NCI-H146 treated with DMSO at 0.1 percent for 48 hours (cell line): Measurements from ENCODE around the gene CYS1.
A peak's percentile ranks its signal among the peaks of the same experiment; 100 is the strongest.

ENCODE experiments used
- DNase-seq: peaks from one replicate; lab custom pipeline; 2025; ENCODE audit not compliant: unreplicated experiment; lab: John Stamatoyannopoulos, UW

The CYS1 gene

GRCh38 chr2:10073706-10074105 is 6.5 kb downstream of the CYS1 start:
- no peak for DNase-seq

GRCh38 chr2:10072656-10073480 is 7.3 kb downstream of the CYS1 start:
- DNase-seq, result peak; percentile 83

- no peak for DNase-seq
These were observed 8.6 kb downstream of the CYS1 start for GRCh38 chr2:10071595-10071994.

GRCh38 chr2:10071176-10071575 is 9.0 kb downstream of the CYS1 start:
- no peak for DNase-seq

- DNase-seq, result no peak
These were observed 12.3 kb downstream of the CYS1 start for GRCh38 chr2:10067881-10068280.

- no peak for DNase-seq
These were observed 12.9 kb downstream of the CYS1 start for GRCh38 chr2:10067330-10067729.

GRCh38 chr2:10065773-10066055 is 14.5 kb downstream of the CYS1 start:
- DNase-seq, result no peak

- no peak for DNase-seq
These were observed 15.1 kb downstream of the CYS1 start for GRCh38 chr2:10064932-10065772.

- DNase-seq, result no peak
These were observed 16.6 kb downstream of the CYS1 start for GRCh38 chr2:10063566-10063965.

- no peak for DNase-seq
These were observed 17.3 kb downstream of the CYS1 start for GRCh38 chr2:10062931-10063365.

GRCh38 chr2:10061221-10061925 is 18.8 kb downstream of the CYS1 start:
- DNase-seq, result no peak

GRCh38 chr2:10059552-10060335 is 20.5 kb downstream of the CYS1 start:
- DNase-seq, result no peak

- no peak for DNase-seq
These were observed 21.2 kb downstream of the CYS1 start for GRCh38 chr2:10059016-10059351.

- no peak for DNase-seq
These were observed 21.8 kb downstream of the CYS1 start for GRCh38 chr2:10058251-10059015.

GRCh38 chr2:10057231-10058107 is 22.7 kb downstream of the CYS1 start:
- no peak for DNase-seq

GRCh38 chr2:10056439-10056838 is 23.8 kb downstream of the CYS1 start:
- DNase-seq, result no peak

- no peak for DNase-seq
These were observed 25.2 kb downstream of the CYS1 start for GRCh38 chr2:10054976-10055375.

- DNase-seq, result no peak
These were observed 25.8 kb downstream of the CYS1 start for GRCh38 chr2:10054424-10054823.

- no peak for DNase-seq
These were observed 26.9 kb downstream of the CYS1 start for GRCh38 chr2:10053351-10053750.
